ENCODE results near the gene UBALD1.

UBALD1 gene

GRCh38 chr16:4656695-4657686, 42.3 kb upstream of the UBALD1 start:
- no peak for TF ChIP-seq CTCF (IDR thresholded peaks at IDR 0.05; ENCODE audit: low read depth, low read length, missing control alignments)
- DNase-seq (ENCODE audit: extremely low read depth, low read depth) = no peak
- H3K4me3 ChIP-seq (replicated peaks; ENCODE audit: low read depth, low read length) = no peak overlapping the region

GRCh38 chr16:4656221-4656620, 41.5 kb upstream of the UBALD1 start:
- H3K4me3 ChIP-seq (replicated peaks; ENCODE audit: low read depth, low read length) = no peak overlapping the region
- no peak for TF ChIP-seq CTCF (IDR thresholded peaks at IDR 0.05; ENCODE audit: low read depth, low read length, missing control alignments)
- no peak for DNase-seq (ENCODE audit: extremely low read depth, low read depth)

DNA sequence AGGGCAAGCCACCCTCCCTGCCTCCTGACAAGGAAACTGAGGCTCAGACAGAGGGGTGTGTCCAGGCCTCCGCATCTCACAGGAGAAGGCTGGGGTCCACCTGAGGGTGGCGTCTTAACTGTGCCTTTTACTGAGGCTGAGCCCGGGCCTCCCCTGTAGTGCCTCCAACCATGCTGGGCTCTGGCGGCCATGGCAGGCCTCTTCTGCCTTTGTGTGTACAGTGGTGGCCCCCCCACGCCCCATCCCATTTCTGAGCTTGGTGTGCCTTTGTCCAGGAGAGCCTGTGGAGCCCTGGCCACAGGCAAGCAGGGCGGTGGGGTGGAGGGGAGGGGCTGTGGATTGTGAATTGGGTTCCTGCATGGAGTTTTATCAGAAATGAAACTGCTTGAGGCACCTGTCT, 41.1 kb upstream of the UBALD1 start:
- H3K4me3 ChIP-seq (replicated peaks; ENCODE audit: low read depth, low read length) = no peak overlapping the region
- TF ChIP-seq CTCF (IDR thresholded peaks at IDR 0.05; ENCODE audit: low read depth, low read length, missing control alignments) = no peak
- DNase-seq (ENCODE audit: extremely low read depth, low read depth) = no peak

- no peak overlapping the region for H3K4me3 ChIP-seq (replicated peaks; ENCODE audit: low read depth, low read length)
- DNase-seq (ENCODE audit: extremely low read depth, low read depth) = no peak
- no peak for TF ChIP-seq CTCF (IDR thresholded peaks at IDR 0.05; ENCODE audit: low read depth, low read length, missing control alignments)
These were observed 40.4 kb upstream of the UBALD1 start for GRCh38 chr16:4654964-4655590.

GRCh38 chr16:4654011-4654963, 39.6 kb upstream of the UBALD1 start:
- no peak for TF ChIP-seq CTCF (IDR thresholded peaks at IDR 0.05; ENCODE audit: low read depth, low read length, missing control alignments)
- DNase-seq (ENCODE audit: extremely low read depth, low read depth) = no peak
- H3K4me3 ChIP-seq (replicated peaks; ENCODE audit: low read depth, low read length) = no peak overlapping the region

DNA sequence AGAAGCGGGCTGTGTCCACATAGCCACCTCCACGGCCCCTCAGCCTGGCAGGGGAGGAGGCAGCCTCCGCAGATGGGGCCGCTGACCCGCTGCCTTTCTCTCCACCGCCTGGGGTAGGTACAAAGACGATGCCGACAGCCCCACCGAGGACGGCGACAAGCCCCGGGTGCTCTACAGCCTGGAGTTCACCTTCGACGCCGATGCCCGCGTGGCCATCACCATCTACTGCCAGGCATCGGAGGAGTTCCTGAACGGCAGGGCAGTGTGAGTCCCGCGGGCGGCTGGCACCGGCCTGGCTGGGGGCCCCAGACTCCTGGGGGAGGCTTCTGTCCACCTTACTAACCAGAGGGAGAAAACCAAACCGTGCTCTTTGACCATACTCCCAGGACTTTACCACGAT, 37.9 kb upstream of the UBALD1 start:
- TF ChIP-seq CTCF (IDR thresholded peaks at IDR 0.05; ENCODE audit: low read depth, low read length, missing control alignments) = no peak
- H3K4me3 ChIP-seq (replicated peaks; ENCODE audit: low read depth, low read length) = no peak overlapping the region
- DNase-seq (ENCODE audit: extremely low read depth, low read depth) = no peak
